ENCODE measurements around the gene BGLAP. TPM values are rescaled to one million over a fixed set of nuclear protein-coding genes. Genes with fewer than 3 reads are reported as not detected.

The BGLAP gene
- total and polyA plus RNA-seq, 2 donors (not counting 3 experiments of a cell fraction or from before 2014, with no cell fraction given) = 0.65 to 1.0 TPM

- Histone ChIP-seq H3K4me2 (ENCODE audit: insufficient read depth, low read length) (peak overlapping the region; percentile 81), H3K9me3 (replicated peaks; ENCODE audit: control insufficient read depth, insufficient read depth, low read length) (no peaks in the 10 kb centered on the region), H2AFZ (ENCODE audit: low read depth, low read length) (peak overlapping the region; percentile 7), H4K20me1 (replicated peaks; ENCODE audit: control insufficient read depth, extremely low read depth, insufficient read depth, low read length) (no peaks in the 10 kb centered on the region), H3K9me1 (replicated peaks; ENCODE audit: control insufficient read depth, extremely low read depth, insufficient read depth, low read length) (no peaks in the 10 kb centered on the region), H3K27me3 (ENCODE audit: control insufficient read depth in 2 of 2, insufficient read depth in 2 of 2, low read length in 2 of 2) (no peaks in the 10 kb centered on the region), H3K9ac (replicated peaks; ENCODE audit: extremely low read depth, insufficient read depth, low read length) (peak overlapping the region; percentile 63), H3K36me3 (ENCODE audit: control insufficient read depth in 2 of 2, extremely low read depth in 1 of 2, insufficient read depth in 2 of 2, low read length in 2 of 2) (no peaks in the 10 kb centered on the region), H3K27ac (ENCODE audit: insufficient read depth, low read depth, low read length) (peak overlapping the region; percentile 51), H3K4me3 (replicated peaks in 1 of 3; ENCODE audit: insufficient read depth in 1 of 3, low read depth in 1 of 3, low read length in 3 of 3) (peak overlapping the region; percentile 32 to 86 (median 64)), H3K4me1 (ENCODE audit: control insufficient read depth, extremely low read depth, insufficient read depth, low read length) (peaks cover 9% of the 10 kb centered on the region), H3K79me2 (ENCODE audit: control insufficient read depth, insufficient read depth, low read length) (peaks cover 45% of the 10 kb centered on the region)
- intact Hi-C loops (cut with micrococcal nuclease) = loop anchor here (5.0 kb wide), 1 partner anchor 33 kb away; no protein-coding TSS in a partner anchor
- dilution Hi-C loops (cut with MboI; ENCODE audit: extremely low pct_ligation_motif_present, low sequenced_read_pairs) = no loop called here
- peak; percentile 15 for FAIRE-seq
- CTCF ChIA-PET = interaction anchor here (0.6 to 2.9 kb wide), 7 partner anchors 9 to 141 kb away, joined by 3 to 20 read pairs (median 4); partner anchors contain the start of gene PMF1
- no peak for DNase-seq (ENCODE audit: low read depth, low spot score)
- POLR2A ChIA-PET = interaction anchor here (0.5 to 2.1 kb wide), 2 partner anchors 19 to 34 kb away, joined by 3 to 10 read pairs; partner anchors contain the start of gene PMF1
- TF ChIP-seq CTCF (IDR thresholded peaks at IDR 0.05; ENCODE audit: extremely low read depth in 1 of 2, insufficient read depth in 1 of 2, low read depth in 1 of 2, low read length in 2 of 2) = no peak
- no peak for TF ChIP-seq POLR2AphosphoS5 (IDR thresholded peaks at IDR 0.05; ENCODE audit: insufficient read depth, low read depth, low read length)
- TF ChIP-seq MYC (IDR thresholded peaks at IDR 0.05; ENCODE audit: low read depth, low read length) = no peak
- no peak for TF ChIP-seq EZH2 (IDR thresholded peaks at IDR 0.05; ENCODE audit: borderline replicate concordance, low read depth, low read length, severe bottlenecking)
- no peak for TF ChIP-seq FOS (IDR thresholded peaks at IDR 0.05; ENCODE audit: borderline replicate concordance, insufficient read depth, low read length)
- no peak for TF ChIP-seq GATA2 (IDR thresholded peaks at IDR 0.05; ENCODE audit: insufficient read depth, insufficient read length, low read depth, low read length)
- TF ChIP-seq POLR2A (IDR thresholded peaks at IDR 0.05; ENCODE audit: low read depth, low read length) = no peak
- TF ChIP-seq JUN (IDR thresholded peaks at IDR 0.05; ENCODE audit: borderline replicate concordance, insufficient read depth, insufficient read length, low read depth) = no peak
- TF ChIP-seq MAX (IDR thresholded peaks at IDR 0.05; ENCODE audit: insufficient read depth, insufficient read length) = no peak
- BruUV-seq (replicated peaks) = TSS peak; percentile 32
Measured at GRCh38 chr1:156194300-156194652, 47.7 kb upstream of the BGLAP start.
